Hepatocyte (in vitro differentiated cells): Measurements from ENCODE around the gene RAPGEFL1.

Source experiments
- CTCF ChIP-seq: fragments of 200-600 bp; sonication (generic); IDR thresholded peaks from 2 replicates; pipeline ENCODE4 v1.5.1; 2016; ENCODE audit warnings: antibody characterized with exemption, mild to moderate bottlenecking; ENCODE audit not compliant: poor library complexity
- EZH2phosphoT487 ChIP-seq: fragments of 200-600 bp; sonication (generic); IDR thresholded peaks from one replicate; pipeline ENCODE4 v1.6.1; 2018; ENCODE audit warnings: antibody characterized with exemption, mild to moderate bottlenecking, low read depth, moderate library complexity; ENCODE audit not compliant: unreplicated experiment, severe bottlenecking

GRCh38 chr17:40170325-40170724, 6.9 kb upstream of the RAPGEFL1 start:
- TF ChIP-seq EZH2phosphoT487 (no peak), CTCF (no peak)
